CD8-positive, alpha-beta memory T cell (primary cell): ENCODE measurements around the gene TMEM141. TPM values are rescaled to one million over a fixed set of nuclear protein-coding genes. Genes with fewer than 3 reads are reported as not detected.

Experiments
- CTCF ChIA-PET: fragments of 350-600 bp; sonication (Branson Sonifier 250); formaldehyde crosslinking; loops from one replicate; lab custom pipeline; 2021; ENCODE audit warnings: antibody characterized with exemption; lab: Charles Lee
- POLR2A ChIA-PET: fragments of 350-600 bp; sonication (Branson Sonifier 250); formaldehyde crosslinking; loops from one replicate; lab custom pipeline; 2021; ENCODE audit warnings: antibody characterized with exemption; lab: Charles Lee
- DNase-seq, 5 donors: peaks; one replicate each; pipeline versions ENCODE4 v3.0.0 to v3.0.0-alpha.2; 2020 to 2022; ENCODE audit warnings: mixed read lengths in 1 of 5
- H3K27ac ChIP-seq: one replicate; pipeline ENCODE4 v1.7.0; 2013; ENCODE audit warnings: low read depth, mild to moderate bottlenecking, low read length, moderate library complexity
- H3K27me3 ChIP-seq: 2 replicates; pipeline ENCODE4 v1.7.0; 2013; ENCODE audit warnings: low read length, mild to moderate bottlenecking; ENCODE audit not compliant: insufficient read depth, poor library complexity, severe bottlenecking
- H3K36me3 ChIP-seq: 2 replicates; pipeline ENCODE4 v1.7.0; 2013; ENCODE audit warnings: mild to moderate bottlenecking, low read length, moderate library complexity; ENCODE audit not compliant: insufficient read depth
- H3K4me1 ChIP-seq: 2 replicates; pipeline ENCODE4 v1.7.0; 2013; ENCODE audit warnings: mild to moderate bottlenecking, low read length, moderate library complexity; ENCODE audit not compliant: insufficient read depth
- H3K4me3 ChIP-seq: 2 replicates; pipeline ENCODE4 v1.7.0; 2013; ENCODE audit warnings: mild to moderate bottlenecking, low read length
- H3K9me3 ChIP-seq: 2 replicates; pipeline ENCODE4 v1.7.0; 2013; ENCODE audit warnings: mild to moderate bottlenecking, low read length
- H3K27ac Mint-ChIP-seq, 8 donors: one replicate each; pipeline ENCODE4 v1.8.0; 2020 to 2021; ENCODE audit warnings: mixed read lengths in 8 of 8, mild to moderate bottlenecking in 6 of 8, inconsistent platforms in 3 of 8, moderate library complexity in 3 of 8
- H3K27me3 Mint-ChIP-seq, 2 donors: one replicate each; pipeline ENCODE4 v1.8.0; 2020 to 2021; ENCODE audit warnings: mixed read lengths in 2 of 2, mild to moderate bottlenecking in 1 of 2, moderate library complexity in 1 of 2
- H3K36me3 Mint-ChIP-seq, 3 donors: one replicate each; pipeline ENCODE4 v1.8.0; 2020 to 2021; ENCODE audit warnings: mixed read lengths in 3 of 3, inconsistent platforms in 1 of 3, mild to moderate bottlenecking in 1 of 3
- H3K4me1 Mint-ChIP-seq, 3 donors: one replicate each; pipeline ENCODE4 v1.8.0; 2020 to 2021; ENCODE audit warnings: mixed read lengths in 3 of 3, inconsistent platforms in 1 of 3, mild to moderate bottlenecking in 1 of 3
- H3K4me3 Mint-ChIP-seq, 7 donors: one replicate each; pipeline ENCODE4 v1.8.0; 2020 to 2021; ENCODE audit warnings: mixed read lengths in 7 of 7, mild to moderate bottlenecking in 6 of 7, moderate library complexity in 4 of 7, inconsistent platforms in 2 of 7
- H3K9me3 Mint-ChIP-seq, 5 donors: one replicate each; pipeline ENCODE4 v1.8.0; 2020 to 2022; ENCODE audit warnings: mixed read lengths in 5 of 5, mild to moderate bottlenecking in 3 of 5, moderate library complexity in 2 of 5, inconsistent platforms in 1 of 5
- polyA plus RNA-seq: library from polyadenylated mRNA; unstranded; fragments of 300-500 nt; fragmentation: Illumina TruSeq; gene quantifications from one replicate; pipeline ENCODE4 v1.2.3, GENCODE V29; 2021
- total RNA-seq, 2 experiments: library from RNA; stranded (reverse); gene quantifications; one replicate each; pipeline ENCODE4 v1.2.3, GENCODE V29; 2021

TMEM141 gene
- total and polyA plus RNA-seq, 3 experiments from 2014 or later: 37.8 to 50.6 (median 50.1) TPM

- Mint-ChIP-seq H3K9me3 (peaks cover 0 to 10% (median 6%) of the 10 kb centered on the region in 5 donors), H3K4me3 (no peak overlapping the region), H3K27ac (no peak overlapping the region), H3K4me1 (peaks cover 5 to 14% (median 13%) of the 10 kb centered on the region in 3 donors), H3K36me3 (peaks cover 0 to 5% (median 0%) of the 10 kb centered on the region in 3 donors), H3K27me3 (peaks cover 9 to 13% of the 10 kb centered on the region in 2 donors)
- POLR2A ChIA-PET: no interaction called here
- peak in 4 of 5 donors; percentile 21 to 27 (median 24) for DNase-seq
- H3K27ac ChIP-seq: no peak overlapping the region
- H3K27me3 ChIP-seq: no peaks in the 10 kb centered on the region
- no peaks in the 10 kb centered on the region for H3K36me3 ChIP-seq
- CTCF ChIA-PET: interaction anchor here (4.5 kb wide), 1 partner anchor 8 kb away, joined by 13 read pairs; no protein-coding TSS in a partner anchor
- H3K9me3 ChIP-seq: peaks cover 5% of the 10 kb centered on the region
- H3K4me1 ChIP-seq: no peaks in the 10 kb centered on the region
- no peak overlapping the region for H3K4me3 ChIP-seq
These were observed 21.4 kb upstream of the TMEM141 start for GRCh38 chr9:136769710-136770191.

- Mint-ChIP-seq H3K27ac (no peak overlapping the region), H3K4me1 (peaks cover 0 to 5% (median 2%) of the 10 kb centered on the region in 3 donors), H3K36me3 (peaks cover 0 to 5% (median 0%) of the 10 kb centered on the region in 3 donors), H3K27me3 (peaks cover 14 to 15% of the 10 kb centered on the region in 2 donors), H3K4me3 (no peak overlapping the region), H3K9me3 (peaks cover 0 to 10% (median 6%) of the 10 kb centered on the region in 5 donors)
- CTCF ChIA-PET: interaction anchor here (1.4 kb wide), 1 partner anchor 15 kb away, joined by 5 read pairs; no protein-coding TSS in a partner anchor
- POLR2A ChIA-PET: no interaction called here
- Histone ChIP-seq H3K4me3 (no peak overlapping the region), H3K27ac (no peak overlapping the region), H3K27me3 (no peaks in the 10 kb centered on the region), H3K36me3 (no peaks in the 10 kb centered on the region), H3K4me1 (no peaks in the 10 kb centered on the region), H3K9me3 (peaks cover 5% of the 10 kb centered on the region)
- no peak for DNase-seq
These were observed 19.2 kb upstream of the TMEM141 start for GRCh38 chr9:136771907-136772415.

- Mint-ChIP-seq H3K4me1 (peaks cover 0 to 3% (median 0%) of the 10 kb centered on the region in 3 donors), H3K27me3 (peaks cover 11 to 15% of the 10 kb centered on the region in 2 donors), H3K4me3 (no peak overlapping the region), H3K27ac (no peak overlapping the region), H3K36me3 (peaks cover 0 to 5% (median 0%) of the 10 kb centered on the region in 3 donors), H3K9me3 (peaks cover 0 to 10% (median 6%) of the 10 kb centered on the region in 5 donors)
- POLR2A ChIA-PET: no interaction called here
- DNase-seq: no peak
- Histone ChIP-seq H3K4me3 (no peak overlapping the region), H3K27me3 (no peaks in the 10 kb centered on the region), H3K36me3 (no peaks in the 10 kb centered on the region), H3K9me3 (peaks cover 5% of the 10 kb centered on the region), H3K27ac (no peak overlapping the region), H3K4me1 (no peaks in the 10 kb centered on the region)
- CTCF ChIA-PET: no interaction called here
These were observed 17.6 kb upstream of the TMEM141 start for GRCh38 chr9:136773386-136774044.

- DNase-seq: no peak
- H3K27ac Mint-ChIP-seq: no peak overlapping the region
- CTCF ChIA-PET: no interaction called here
These were observed 16.6 kb upstream of the TMEM141 start for GRCh38 chr9:136774416-136775045.

GRCh38 chr9:136775191-136775590 lies 16.0 kb upstream of the TMEM141 start:
- H3K36me3 ChIP-seq: no peaks in the 10 kb centered on the region
- peaks cover 5% of the 10 kb centered on the region for H3K9me3 ChIP-seq
- H3K4me1 ChIP-seq: no peaks in the 10 kb centered on the region
- Mint-ChIP-seq H3K4me1 (no peaks in the 10 kb centered on the region), H3K27ac (no peak overlapping the region), H3K36me3 (peaks cover 0 to 5% (median 1%) of the 10 kb centered on the region in 3 donors), H3K9me3 (peaks cover 0 to 10% (median 6%) of the 10 kb centered on the region in 5 donors), H3K4me3 (no peak overlapping the region), H3K27me3 (peaks cover 15 to 22% of the 10 kb centered on the region in 2 donors)
- ChIA-PET POLR2A (no interaction called here), CTCF (interaction anchor here (1.0 kb wide), 1 partner anchor 17 kb away, joined by 3 read pairs; the partner anchor contains the start of gene LCN8)
- H3K4me3 ChIP-seq: no peak overlapping the region
- no peaks in the 10 kb centered on the region for H3K27me3 ChIP-seq
- DNase-seq: no peak
- H3K27ac ChIP-seq: no peak overlapping the region

More at GRCh38 chr9:136774416-136775045, 16.6 kb upstream of the TMEM141 start:
- Histone ChIP-seq H3K27me3 (no peaks in the 10 kb centered on the region), H3K9me3 (peaks cover 5% of the 10 kb centered on the region), H3K27ac (no peak overlapping the region), H3K4me1 (no peaks in the 10 kb centered on the region), H3K36me3 (no peaks in the 10 kb centered on the region), H3K4me3 (no peak overlapping the region)
- Mint-ChIP-seq H3K4me3 (no peak overlapping the region), H3K27me3 (peaks cover 15 to 22% of the 10 kb centered on the region in 2 donors), H3K9me3 (peaks cover 0 to 10% (median 6%) of the 10 kb centered on the region in 5 donors), H3K36me3 (peaks cover 0 to 5% (median 1%) of the 10 kb centered on the region in 3 donors), H3K4me1 (peaks cover 0 to 3% (median 0%) of the 10 kb centered on the region in 3 donors)
- POLR2A ChIA-PET: no interaction called here

- Mint-ChIP-seq H3K27ac (no peak overlapping the region), H3K36me3 (peaks cover 0 to 5% (median 1%) of the 10 kb centered on the region in 3 donors), H3K4me3 (no peak overlapping the region), H3K4me1 (no peaks in the 10 kb centered on the region), H3K27me3 (peaks cover 15 to 22% of the 10 kb centered on the region in 2 donors), H3K9me3 (peaks cover 0 to 10% (median 6%) of the 10 kb centered on the region in 5 donors)
- ChIA-PET CTCF (interaction anchor here (0.6 to 4.1 kb wide), 9 partner anchors 9 to 774 kb away, joined by 3 to 19 read pairs (median 4); partner anchors contain the start of gene NPDC1), POLR2A (no interaction called here)
- Histone ChIP-seq H3K4me1 (no peaks in the 10 kb centered on the region), H3K9me3 (peaks cover 5% of the 10 kb centered on the region), H3K36me3 (no peaks in the 10 kb centered on the region), H3K4me3 (no peak overlapping the region), H3K27me3 (no peaks in the 10 kb centered on the region), H3K27ac (no peak overlapping the region)
- no peak for DNase-seq
These were observed 14.2 kb upstream of the TMEM141 start for GRCh38 chr9:136776947-136777346.

- H3K4me3 ChIP-seq: no peak overlapping the region
- no peak for DNase-seq
- no peaks in the 10 kb centered on the region for H3K27me3 ChIP-seq
- H3K27ac Mint-ChIP-seq: peak overlapping the region in 1 of 8 donors; percentile 65
- peaks cover 0 to 5% (median 1%) of the 10 kb centered on the region in 3 donors for H3K36me3 Mint-ChIP-seq
- H3K4me1 ChIP-seq: no peaks in the 10 kb centered on the region
- ChIA-PET CTCF (interaction anchor here (0.6 to 4.1 kb wide), 10 partner anchors 9 to 773 kb away, joined by 3 to 19 read pairs (median 4); partner anchors contain the start of gene NPDC1), POLR2A (no interaction called here)
- H3K4me3 Mint-ChIP-seq: no peak overlapping the region
- H3K27me3 Mint-ChIP-seq: peaks cover 13 to 22% of the 10 kb centered on the region in 2 donors
- H3K36me3 ChIP-seq: no peaks in the 10 kb centered on the region
- H3K9me3 ChIP-seq: peaks cover 5% of the 10 kb centered on the region
- H3K4me1 Mint-ChIP-seq: no peaks in the 10 kb centered on the region
- H3K9me3 Mint-ChIP-seq: peaks cover 0 to 10% (median 6%) of the 10 kb centered on the region in 5 donors
- no peak overlapping the region for H3K27ac ChIP-seq
These were observed 13.8 kb upstream of the TMEM141 start for GRCh38 chr9:136777359-136777758.
